GM21717 (cell line): Measurements from ENCODE around the gene CPM.
"Not testable (repeated sequence)": the region's sequence is repeated elsewhere in the genome, so short reads cannot be mapped to it uniquely, and the experiment has no call there.

Experiments used
- ATAC-seq: cut with Tn5 transposase; IDR thresholded peaks from one replicate; pipeline ENCODE4 v1.9.1; 2021; ENCODE audit warnings: mild to moderate bottlenecking, moderate library complexity; ENCODE audit not compliant: unreplicated experiment

CPM gene

DNA sequence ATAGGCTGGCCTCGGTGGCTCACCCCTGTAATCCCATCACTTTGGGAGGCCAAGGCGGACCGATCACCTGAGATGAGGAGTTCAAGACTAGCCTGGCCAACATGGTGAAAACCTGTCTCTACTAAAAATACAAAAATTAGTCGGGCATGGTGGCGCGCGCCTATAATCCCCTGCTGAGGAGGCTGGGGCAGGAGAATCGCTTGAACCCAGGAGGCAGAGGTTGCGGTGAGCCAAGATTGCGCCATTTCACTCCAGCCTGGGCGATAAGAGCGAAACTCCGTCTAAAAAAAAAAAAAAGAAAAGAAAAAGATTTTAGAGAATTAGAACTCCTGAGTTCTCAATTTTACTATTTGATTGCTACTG lies 123.0 kb downstream of the CPM start:
- not testable (repeated sequence) for ATAC-seq

DNA sequence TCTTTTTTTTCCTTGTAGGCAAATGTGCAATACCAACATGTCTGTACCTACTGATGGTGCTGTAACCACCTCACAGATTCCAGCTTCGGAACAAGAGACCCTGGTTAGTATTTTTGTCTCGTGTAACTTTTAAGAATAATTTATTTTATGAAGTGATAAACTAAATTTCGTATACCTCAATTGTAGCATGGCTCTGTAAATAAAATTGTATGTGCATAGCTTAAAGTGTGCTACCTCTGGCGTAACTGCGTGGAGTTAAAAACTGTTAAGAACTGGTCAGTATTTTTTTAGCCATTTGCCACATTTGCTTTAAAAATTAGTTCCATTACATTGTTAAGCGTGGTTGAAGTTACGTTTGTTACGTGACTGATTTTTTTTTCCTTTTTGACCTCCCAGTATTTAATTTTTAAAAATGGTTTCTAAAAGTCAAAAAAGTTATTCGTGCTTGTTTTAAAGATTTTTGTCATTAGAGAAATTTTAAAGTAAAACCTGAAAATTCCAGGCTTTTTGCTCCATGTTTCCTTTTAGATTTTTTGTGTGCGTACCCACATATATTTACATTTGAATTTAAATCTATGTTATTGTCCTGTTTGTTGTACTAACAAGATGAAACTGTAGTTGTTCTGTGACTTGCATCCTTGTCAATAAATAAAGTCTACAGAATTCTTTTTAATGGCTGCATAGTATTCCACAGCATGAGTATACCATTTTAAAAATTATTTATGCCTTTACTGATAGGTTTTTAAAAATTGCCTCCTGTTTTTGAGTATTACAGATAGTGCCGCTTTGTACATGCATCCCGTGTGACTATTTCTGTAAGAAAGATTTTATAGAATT lies 123.6 kb downstream of the CPM start:
- ATAC-seq, result peak; percentile 3

DNA sequence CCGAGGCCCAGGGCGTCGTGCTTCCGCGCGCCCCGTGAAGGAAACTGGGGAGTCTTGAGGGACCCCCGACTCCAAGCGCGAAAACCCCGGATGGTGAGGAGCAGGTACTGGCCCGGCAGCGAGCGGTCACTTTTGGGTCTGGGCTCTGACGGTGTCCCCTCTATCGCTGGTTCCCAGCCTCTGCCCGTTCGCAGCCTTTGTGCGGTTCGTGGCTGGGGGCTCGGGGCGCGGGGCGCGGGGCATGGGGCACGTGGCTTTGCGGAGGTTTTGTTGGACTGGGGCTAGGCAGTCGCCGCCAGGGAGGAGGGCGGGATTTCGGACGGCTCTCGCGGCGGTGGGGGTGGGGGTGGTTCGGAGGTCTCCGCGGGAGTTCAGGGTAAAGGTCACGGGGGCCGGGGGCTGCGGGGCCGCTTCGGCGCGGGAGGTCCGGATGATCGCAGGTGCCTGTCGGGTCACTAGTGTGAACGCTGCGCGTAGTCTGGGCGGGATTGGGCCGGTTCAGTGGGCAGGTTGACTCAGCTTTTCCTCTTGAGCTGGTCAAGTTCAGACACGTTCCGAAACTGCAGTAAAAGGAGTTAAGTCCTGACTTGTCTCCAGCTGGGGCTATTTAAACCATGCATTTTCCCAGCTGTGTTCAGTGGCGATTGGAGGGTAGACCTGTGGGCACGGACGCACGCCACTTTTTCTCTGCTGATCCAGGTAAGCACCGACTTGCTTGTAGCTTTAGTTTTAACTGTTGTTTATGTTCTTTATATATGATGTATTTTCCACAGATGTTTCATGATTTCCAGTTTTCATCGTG lies 124.4 kb downstream of the CPM start:
- ATAC-seq, result peak; percentile 57

DNA sequence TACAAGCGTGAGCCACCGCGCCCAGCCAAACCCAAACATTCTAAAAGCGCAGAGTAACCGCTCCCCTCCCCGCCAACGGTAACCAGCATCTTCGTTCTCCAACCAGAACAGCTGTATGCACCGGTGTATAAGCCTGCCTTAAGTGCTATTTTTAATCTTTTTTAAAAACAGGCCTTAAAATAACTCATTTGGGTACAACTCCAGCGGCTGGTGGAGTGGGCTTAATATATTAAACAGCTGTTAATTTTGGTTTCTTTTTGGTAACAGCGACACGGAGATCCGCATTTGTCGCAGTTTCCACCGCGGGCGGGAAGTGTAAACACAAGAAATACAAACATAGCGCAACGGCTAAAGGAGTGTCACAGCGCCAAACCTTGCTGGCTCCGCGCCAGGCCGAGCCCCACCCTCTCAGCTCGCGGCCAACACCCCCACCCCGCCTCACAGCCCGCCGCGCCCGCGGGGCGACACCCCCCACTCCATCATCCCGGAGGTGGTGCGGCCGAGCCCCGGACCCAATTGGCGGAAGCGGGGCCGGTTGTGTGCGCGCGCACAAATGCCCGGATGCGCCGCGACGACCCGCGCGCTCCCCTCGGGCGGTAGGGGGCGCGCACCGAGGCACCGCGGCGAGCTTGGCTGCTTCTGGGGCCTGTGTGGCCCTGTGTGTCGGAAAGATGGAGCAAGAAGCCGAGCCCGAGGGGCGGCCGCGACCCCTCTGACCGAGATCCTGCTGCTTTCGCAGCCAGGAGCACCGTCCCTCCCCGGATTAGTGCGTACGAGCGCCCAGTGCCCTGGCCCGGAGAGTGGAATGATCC lies 125.2 kb downstream of the CPM start, which contains the start of gene MDM2:
MDM2 (plus strand) TSS at position 602 of the 812 bp plus-strand sequence. CDS start 301 bp downstream, outside the sequence.
- peak; percentile 64 for ATAC-seq

DNA sequence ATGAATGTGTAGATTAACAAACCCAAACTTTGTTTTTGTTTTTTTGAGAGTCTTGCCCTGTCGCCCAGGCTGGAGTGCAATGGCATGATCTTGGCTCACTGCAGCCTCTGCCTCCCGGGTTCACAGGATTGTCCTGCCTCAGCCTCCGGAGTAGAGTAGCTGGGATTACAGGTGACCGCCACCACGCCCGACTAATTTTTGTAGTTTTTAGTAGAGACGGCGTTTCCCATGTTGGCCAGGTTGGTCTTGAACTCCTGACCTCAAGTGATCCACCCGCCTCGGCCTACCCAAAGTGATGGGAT lies 125.7 kb downstream of the CPM start:
- ATAC-seq, result not testable (repeated sequence)

DNA sequence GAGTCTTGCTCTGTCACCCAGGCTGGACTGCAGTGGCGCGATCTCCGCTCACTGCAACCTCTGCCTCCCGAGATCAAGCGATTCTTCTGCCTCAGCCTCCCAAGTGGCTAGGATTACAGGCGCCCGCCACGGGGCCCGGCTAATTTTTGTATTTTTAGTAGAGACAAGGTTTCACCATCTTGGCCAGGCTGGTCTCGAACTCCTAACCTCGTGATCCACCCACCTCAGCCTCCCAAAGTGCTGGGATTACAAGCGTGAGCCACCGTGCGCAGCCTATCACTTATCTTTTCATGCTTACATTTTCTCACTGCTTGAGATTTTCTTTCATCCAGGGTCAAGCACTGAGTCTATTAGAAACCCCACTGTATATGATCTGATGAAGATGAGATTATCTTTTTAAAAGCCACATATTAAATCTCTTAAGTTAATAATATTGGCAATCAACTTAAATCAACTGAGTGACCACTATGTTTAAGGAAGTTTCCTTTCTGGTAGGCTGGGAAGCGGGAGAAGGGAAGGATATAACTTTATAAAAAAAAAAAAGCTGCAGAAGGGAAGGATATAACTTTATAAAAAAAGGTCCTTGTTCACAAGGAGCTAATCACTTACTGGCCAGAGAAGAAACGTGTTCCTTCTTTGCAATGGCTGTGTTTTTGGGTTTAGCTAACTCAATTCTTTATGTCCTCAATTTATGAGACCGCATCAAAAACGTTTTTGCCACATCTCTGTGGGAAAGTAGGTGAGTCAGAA lies 126.3 kb downstream of the CPM start:
- no peak for ATAC-seq

DNA sequence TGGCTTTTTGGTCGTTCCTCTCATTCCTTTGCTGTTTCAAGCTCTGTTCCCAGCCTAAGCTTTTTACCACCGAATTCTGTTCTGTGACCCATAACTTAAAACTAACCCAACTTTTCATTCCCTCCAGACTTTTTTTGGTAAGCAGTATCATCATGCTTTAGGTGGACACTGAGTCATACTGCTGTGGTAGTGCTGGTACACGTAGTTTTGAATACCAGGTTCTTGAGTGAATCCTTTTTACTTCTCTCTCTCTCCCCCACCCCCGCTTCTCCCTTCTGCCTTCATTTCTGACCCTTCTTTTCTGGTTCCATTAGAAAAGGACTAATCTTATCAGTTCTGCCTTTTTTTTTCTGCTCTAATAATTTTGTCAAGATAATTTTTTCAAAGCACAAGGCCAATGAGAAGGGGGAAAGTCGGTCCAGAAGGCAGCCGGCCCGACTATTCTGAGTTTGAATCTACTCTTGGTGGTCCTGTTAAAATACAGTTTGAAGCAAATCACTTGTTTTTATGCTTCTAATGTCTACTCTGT lies 127.3 kb downstream of the CPM start:
- ATAC-seq, result no peak

DNA sequence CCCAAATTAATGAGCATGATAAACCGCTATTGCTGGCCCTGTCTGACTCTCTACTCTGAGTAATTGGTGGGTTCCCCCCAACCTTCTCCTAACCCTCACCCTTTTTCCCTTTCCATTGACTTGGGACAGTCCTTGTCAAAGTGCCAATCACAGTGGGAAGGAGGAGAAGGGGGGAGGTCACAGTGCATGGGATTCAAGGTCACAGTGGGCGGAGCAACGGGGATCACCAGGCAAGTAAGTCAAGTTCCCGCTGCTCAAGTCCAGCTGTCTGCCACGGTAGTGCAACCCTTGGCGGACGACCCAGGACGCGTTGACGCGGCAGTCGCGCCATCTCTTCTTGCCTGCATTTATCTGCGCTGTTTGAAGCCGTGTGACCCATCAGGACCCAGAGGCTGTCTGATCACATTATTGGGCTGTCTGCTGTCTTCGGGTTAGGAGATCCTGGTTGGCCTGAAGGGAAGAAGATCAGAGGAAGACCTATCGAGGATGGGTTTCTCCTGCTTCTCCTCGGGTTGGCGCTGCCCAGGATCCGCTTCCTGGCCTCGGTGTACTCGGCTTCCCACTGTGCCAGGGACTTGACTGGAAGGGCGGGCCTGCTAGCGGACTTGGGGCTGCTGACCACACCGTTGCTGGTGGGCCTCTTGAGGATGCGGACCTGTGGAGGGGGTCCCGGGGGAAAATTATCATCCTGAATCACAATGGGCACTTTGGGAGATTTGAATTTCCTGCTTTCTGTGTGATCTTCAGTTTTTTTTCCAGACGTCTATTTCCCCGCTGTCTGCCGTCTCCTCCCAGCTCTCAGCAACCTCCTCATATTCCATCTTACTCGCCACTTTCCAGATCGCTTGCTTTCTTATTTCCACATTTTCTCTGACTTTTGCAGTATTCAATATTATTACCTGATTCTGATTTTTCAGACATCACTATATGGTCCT lies 128.0 kb downstream of the CPM start:
- ATAC-seq, result no peak

DNA sequence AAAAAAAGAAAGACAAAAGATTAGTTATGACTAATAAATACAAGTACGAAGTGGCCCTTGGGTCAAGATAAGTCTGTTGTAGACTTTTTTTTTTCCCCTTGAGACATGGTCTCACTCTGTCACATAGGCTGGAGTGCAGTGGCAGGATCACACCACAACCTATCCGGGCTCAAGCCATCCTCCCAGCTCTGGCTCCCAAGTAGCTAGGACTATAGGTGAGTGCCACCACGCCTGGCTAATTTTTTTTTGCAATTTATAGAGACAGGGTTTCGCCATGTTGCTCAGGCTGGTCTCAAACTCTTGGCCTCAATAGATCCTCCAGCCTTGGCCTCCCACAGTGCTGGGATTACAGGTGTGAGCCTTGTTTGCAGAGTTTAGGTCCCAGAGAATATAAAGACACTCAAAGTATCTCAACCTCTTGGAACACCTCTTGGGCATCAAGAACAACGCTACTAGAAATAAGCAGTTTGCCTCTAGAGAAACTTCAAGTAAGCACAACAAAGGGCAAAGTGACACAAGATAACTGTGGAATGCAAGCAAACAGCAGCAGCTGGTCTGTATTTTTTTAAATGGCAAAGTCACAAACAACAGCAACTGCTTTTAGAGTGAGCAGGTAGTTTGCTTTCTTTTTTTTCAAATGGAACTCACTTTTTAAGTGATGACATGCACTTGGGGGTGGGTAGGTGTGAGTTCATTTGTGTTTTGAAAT lies 128.9 kb downstream of the CPM start:
- ATAC-seq, result no peak

DNA sequence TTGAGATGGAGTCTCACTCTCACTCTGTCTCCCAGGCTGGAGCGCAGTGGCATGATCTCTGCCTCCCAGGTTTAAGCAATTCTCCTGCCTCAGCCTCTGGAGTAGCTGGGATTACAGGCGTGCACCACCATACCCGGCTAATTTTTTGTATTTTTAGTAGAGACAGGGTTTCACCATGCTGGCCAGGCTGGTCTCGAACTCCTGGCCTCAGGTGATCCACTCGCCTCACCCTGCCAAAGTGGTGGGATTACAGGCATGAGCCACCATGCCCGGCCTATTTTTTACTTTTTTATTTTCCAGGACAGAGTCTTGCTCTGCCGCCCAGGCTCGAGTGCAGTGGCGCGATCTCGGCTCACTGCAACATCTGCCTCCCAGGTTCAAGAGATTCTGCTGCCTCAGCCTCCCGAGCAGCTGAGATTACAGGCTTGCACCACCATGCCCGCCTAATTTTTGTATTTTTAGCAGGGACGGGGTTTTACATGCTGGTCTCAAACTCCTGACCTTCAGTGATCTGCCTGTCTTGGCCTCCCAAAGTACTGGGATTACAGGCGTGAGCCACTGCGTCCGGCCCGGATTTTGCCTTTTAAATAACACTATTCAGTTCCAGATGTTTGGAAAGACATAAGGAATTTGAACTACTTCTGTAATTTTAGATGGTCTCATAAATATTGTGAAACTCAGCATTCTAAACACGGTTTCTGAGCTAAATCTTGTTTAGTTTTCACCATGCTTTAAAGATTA lies 129.9 kb downstream of the CPM start:
- ATAC-seq, result not testable (repeated sequence)

DNA sequence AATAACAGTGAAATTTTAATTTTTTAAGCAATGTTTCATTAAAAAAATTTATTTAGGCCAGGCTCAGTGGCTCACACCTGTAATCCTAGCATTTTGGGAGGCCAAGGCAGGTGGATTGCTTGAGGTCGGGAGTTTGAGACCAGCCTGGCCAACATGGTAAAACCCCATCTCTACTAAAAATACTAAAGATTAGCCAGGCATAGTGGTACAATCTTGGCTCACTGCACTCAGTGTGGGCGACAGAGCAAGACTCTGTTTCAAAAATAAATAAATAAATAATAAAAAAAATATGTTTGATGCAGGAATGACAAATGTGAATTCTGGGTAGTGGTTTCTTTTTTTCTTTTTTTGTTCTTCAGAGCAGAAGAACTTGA lies 130.6 kb downstream of the CPM start:
- not testable (repeated sequence) for ATAC-seq
